ENCODE measurements around the gene MLLT10.

DNA sequence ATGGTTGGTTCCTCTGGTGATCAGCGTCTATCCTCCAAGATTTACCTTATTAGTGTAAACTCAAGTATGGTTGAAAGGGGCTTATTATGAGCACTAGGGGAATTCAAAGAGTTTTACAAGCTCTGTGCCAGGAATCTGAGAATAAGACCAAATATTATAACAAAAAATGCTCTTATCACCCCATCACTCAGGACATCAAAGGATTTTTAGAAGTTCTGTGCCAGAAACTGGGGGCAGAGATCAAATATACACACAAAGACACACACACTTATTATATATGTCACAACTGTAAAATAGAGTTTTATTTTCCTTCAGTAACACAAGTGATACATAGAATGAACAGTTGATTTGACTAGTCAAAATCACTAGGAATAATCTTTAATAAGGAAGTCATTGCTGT, 89.3 kb downstream of the MLLT10 start:
- TF ChIP-seq GATA2 (IDR thresholded peaks at IDR 0.05; ENCODE audit: low read depth, low read length), result no peak
- TF ChIP-seq GATA3 (IDR thresholded peaks at IDR 0.05; ENCODE audit: low read depth, low read length), result no peak

Data from SH-SY5Y (cell line).